Airway epithelial cell (primary cell): ENCODE results near the gene BSPH1. TPM values are rescaled to one million over a fixed set of nuclear protein-coding genes. Genes with fewer than 3 reads are reported as not detected.

Experiments used
- total RNA-seq: library from RNA; depleted of rRNA; stranded (reverse); fragments of >200 nt; gene quantifications from 2 replicates; pipeline ENCODE4 v1.2.3, GENCODE V29; 2015

The BSPH1 gene, protein sequence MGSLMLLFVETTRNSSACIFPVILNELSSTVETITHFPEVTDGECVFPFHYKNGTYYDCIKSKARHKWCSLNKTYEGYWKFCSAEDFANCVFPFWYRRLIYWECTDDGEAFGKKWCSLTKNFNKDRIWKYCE
- total RNA-seq = not detected in 2 replicates

DNA sequence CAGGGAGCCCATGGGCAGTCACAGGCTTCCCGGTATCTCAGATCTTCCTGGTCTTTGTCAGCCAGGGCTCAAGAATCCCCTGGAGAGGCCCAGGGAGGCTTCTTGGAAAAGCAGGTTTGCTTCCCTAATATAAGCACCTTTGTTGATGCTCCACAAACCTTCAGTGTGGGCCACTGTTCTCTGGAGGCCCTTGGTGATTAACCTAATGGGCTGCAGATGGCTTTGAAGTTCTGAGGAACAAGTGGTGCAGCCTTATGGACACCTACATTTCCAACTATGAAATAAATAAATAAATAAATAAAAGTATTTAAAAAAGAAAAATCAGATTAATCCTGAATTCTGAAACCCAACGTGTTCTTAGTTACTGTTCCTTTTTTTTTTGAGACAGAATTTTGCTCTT is at the start of gene BSPH1:
BSPH1 (minus strand) TSS at position 101 of the 400 bp plus-strand sequence; CDS start at position 12, 89 bp downstream.

DNA sequence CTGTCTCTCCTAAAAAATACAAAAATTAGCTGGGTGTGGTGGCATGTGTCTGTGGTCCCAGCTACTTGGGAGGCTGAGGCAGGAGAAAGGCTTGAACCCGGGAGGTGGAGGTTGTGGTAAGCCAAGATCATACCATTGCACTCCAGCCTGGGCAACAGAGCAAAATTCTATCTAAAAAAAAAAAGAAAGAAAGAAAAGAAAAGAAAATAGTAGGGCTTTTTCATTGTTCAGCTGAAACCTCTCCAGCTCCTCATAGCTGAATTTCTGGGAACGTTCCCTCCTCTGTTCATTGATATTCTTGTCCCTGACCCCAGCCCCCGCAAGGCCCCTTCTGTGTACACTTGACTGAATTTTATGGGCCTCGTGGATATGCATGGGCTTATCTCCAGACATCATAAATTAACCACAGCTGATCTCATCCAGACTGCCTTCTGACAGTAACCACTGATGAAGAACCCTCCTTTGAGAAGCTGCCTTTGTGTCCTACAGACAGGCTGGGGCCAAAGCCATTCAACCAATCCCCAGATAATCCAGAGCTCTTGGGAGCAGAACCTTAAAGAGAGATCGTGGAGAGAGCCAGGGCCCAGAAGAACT is 2.3 kb upstream of the BSPH1 start, which contains the start of gene ELSPBP1:
ELSPBP1 (plus strand) TSS at position 424 of the 594 bp plus-strand sequence. CDS start 14,036 bp downstream, outside the sequence.

Other genes starting within 250 kb of the BSPH1 start
- 145 and 178 TPM in 2 replicates for gene NOP53, start 246.6 kb downstream of the BSPH1 start, total RNA-seq
- 596 and 773 TPM in 2 replicates for gene SELENOW, start 213.5 kb downstream of the BSPH1 start, total RNA-seq
- not detected in 2 replicates for gene TPRX1, start 187.6 kb downstream of the BSPH1 start, total RNA-seq
- gene CRX, start 170.2 kb downstream of the BSPH1 start, total RNA-seq = not detected in 2 replicates
- not detected in 2 replicates for gene TPRX2, start 132.9 kb downstream of the BSPH1 start, total RNA-seq
- gene SULT2A1, start 105.9 kb downstream of the BSPH1 start, total RNA-seq = not detected in 2 replicates
- not detected in 2 replicates for gene ELSPBP1, start 2.5 kb upstream of the BSPH1 start, total RNA-seq
- gene CABP5, start 51.9 kb upstream of the BSPH1 start, total RNA-seq = not detected in 2 replicates
- gene PLA2G4C, start 118.6 kb upstream of the BSPH1 start, total RNA-seq = 0.56 TPM in 1 of 2 replicates, not detected in the other
- 37.2 and 72.2 TPM in 2 replicates for gene LIG1, start 178.2 kb upstream of the BSPH1 start, total RNA-seq
- 1.7 and 2.0 TPM in 2 replicates for gene ZSWIM9, start 178.5 kb upstream of the BSPH1 start, total RNA-seq